ENCODE results near the gene GABRB3. TPM values are rescaled to one million over a fixed set of nuclear protein-coding genes. Genes with fewer than 3 reads are reported as not detected.

The GABRB3 gene
- total RNA-seq, 1 donor from 2014 or later: 3.0 TPM

- no peak for DNase-seq (ENCODE audit: low spot score)
- ATAC-seq: no peak
Observed at GRCh38 chr15:26682598-26683164, 90.2 kb downstream of the GABRB3 start.

GRCh38 chr15:26679927-26680326 is 92.9 kb downstream of the GABRB3 start:
- no peak for DNase-seq (ENCODE audit: low spot score)

GRCh38 chr15:26676115-26676514 is 96.8 kb downstream of the GABRB3 start:
- ATAC-seq: no peak
- no peak for DNase-seq (ENCODE audit: low spot score)

More at GRCh38 chr15:26679927-26680326, 92.9 kb downstream of the GABRB3 start:
- ATAC-seq: no peak

GRCh38 chr15:26674467-26674866 is 98.4 kb downstream of the GABRB3 start:
- no peak for ATAC-seq

GRCh38 chr15:26673445-26673844 is 99.4 kb downstream of the GABRB3 start:
- ATAC-seq: no peak
- no peak for DNase-seq (ENCODE audit: low spot score)

More at GRCh38 chr15:26674467-26674866, 98.4 kb downstream of the GABRB3 start:
- no peak for DNase-seq (ENCODE audit: low spot score)

DNA sequence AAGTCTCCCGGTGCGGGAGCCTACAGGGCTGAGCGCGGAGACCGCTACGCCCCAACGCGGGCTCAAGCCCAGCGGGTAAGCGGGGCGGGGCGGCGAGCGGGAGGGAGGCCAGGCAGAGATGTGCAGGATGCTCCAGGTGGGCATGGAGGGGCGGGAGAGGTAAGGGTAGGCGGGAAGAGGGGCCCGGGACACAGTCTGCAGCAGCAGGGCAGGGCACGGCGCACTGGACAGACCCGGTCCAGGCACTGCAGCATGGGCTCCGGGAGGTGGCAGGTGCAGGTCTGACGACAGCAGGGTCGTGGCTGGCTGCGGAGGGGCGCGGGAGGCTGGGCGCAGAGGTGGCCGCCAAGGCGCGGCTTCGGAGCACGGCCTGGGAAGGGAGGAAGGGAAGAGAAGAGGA is 102.8 kb downstream of the GABRB3 start:
- no peak for ATAC-seq

DNA sequence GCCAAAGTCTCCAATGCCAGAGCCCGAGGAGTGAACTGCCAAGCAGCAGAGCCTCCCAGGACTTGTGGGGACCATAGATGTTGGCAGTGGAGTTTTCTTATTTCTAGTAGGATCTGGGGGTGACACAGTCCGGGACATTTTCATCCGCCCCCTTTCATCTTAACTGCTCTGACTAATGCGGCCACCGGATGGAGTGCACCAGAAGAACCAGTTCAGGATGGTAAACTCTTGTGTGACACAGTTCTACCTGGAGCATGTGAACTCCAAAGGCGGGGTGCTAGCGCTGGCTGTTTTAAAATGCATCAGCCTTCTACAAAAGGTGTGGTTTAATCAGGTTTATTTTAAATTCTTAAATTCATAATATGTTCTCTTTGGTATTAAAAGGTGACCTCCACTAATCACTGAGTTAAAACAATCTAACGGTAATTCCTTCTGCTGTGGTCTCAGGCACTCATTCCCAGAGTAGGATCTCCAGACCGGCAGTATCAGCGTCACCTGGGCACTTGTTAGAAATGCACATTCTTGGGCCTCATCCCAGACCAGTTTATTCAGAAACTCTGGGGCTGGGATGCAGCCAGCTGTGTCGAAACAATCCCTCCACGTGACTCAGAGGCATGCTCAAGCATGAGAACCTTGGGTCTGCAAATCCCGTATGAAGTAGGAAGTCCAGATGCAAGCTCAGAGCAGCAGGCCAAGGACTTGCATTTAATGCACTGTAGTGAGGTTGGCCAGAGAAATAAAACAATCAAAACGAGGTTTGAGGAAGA is 105.5 kb downstream of the GABRB3 start:
- no peak for ATAC-seq

More for the DNA sequence above, 102.8 kb downstream of the GABRB3 start:
- DNase-seq (ENCODE audit: low spot score): no peak

GRCh38 chr15:26665957-26666791 is 106.7 kb downstream of the GABRB3 start:
- ATAC-seq: no peak
- no peak for DNase-seq (ENCODE audit: low spot score)

More for the DNA sequence above, 105.5 kb downstream of the GABRB3 start:
- DNase-seq (ENCODE audit: low spot score): no peak

GRCh38 chr15:26662283-26662682 is 110.6 kb downstream of the GABRB3 start:
- no peak for ATAC-seq
- no peak for DNase-seq (ENCODE audit: low spot score)

- DNase-seq (ENCODE audit: low spot score) (no peak), ATAC-seq (no peak)
Observed at GRCh38 chr15:26661748-26662147, 111.1 kb downstream of the GABRB3 start.

DNA sequence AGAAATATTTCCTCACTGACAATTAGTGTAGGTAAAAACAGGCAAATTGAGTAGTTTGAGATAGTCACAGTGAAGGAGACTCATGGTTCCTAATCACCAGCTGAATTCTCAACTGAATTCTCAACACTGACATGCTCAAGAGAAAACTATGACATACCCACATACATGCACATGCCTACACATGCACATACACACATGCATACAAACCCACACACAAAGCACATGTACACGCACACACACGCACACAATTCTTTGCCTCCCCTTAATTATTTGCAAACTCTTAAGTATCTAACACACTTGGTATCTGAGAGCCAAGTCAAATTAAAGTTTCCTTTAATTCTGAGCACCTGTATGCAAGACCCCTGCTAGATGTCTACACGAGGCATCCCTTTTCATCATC is 111.8 kb downstream of the GABRB3 start:
- ATAC-seq: no peak

GRCh38 chr15:26660241-26660640 is 112.6 kb downstream of the GABRB3 start:
- ATAC-seq: no peak
- DNase-seq (ENCODE audit: low spot score): no peak

More for the DNA sequence above, 111.8 kb downstream of the GABRB3 start:
- DNase-seq (ENCODE audit: low spot score): no peak

GRCh38 chr15:26658290-26658689 is 114.6 kb downstream of the GABRB3 start:
- ATAC-seq: no peak
- no peak for DNase-seq (ENCODE audit: low spot score)

DNA sequence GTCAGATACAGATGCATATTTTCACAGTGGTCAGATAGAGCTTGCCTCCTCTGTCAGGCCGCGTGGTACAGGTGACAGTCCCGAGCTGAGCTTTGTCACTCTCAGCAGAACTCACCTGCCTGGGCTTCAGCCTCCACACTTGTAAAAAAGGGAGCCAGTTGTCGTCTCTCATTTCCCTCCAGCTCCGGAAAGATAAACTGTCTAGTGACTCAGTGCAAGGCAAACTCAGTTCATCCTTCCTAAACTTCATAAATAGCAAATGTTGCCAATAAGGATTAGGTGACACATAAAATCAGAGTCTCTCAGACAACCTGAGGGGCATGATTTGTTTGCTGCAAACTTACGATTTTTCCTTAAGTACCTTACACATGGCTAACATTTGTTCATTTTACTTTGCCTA is 116.8 kb downstream of the GABRB3 start:
- no peak for ATAC-seq

DNA sequence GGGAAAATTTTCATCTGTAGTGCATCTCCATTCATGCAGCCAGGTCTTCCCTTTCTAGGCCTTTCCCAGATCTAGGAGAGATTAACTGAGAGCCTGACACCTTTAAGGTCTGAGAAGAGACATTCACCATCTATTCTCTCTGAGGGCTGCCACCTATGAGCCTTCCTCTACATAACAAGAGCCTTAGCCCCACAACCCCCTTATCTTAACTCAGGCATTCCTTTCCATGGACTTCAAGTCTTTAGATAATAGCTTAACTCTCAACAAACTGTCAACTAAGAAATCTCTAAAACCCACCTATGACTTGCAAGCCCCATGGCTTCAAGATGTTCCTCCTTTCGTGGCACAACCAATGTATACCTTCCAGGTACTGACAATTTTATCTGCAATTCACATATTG is 121.0 kb downstream of the GABRB3 start:
- no peak for DNase-seq (ENCODE audit: low spot score)
- ATAC-seq: no peak

More for the DNA sequence above, 116.8 kb downstream of the GABRB3 start:
- no peak for DNase-seq (ENCODE audit: low spot score)

GRCh38 chr15:26648676-26649075 is 124.2 kb downstream of the GABRB3 start:
- no peak for ATAC-seq

GRCh38 chr15:26644948-26645347 is 127.9 kb downstream of the GABRB3 start:
- no peak for ATAC-seq
- DNase-seq (ENCODE audit: low spot score): no peak

More at GRCh38 chr15:26648676-26649075, 124.2 kb downstream of the GABRB3 start:
- DNase-seq (ENCODE audit: low spot score): no peak

- no peak for DNase-seq (ENCODE audit: low spot score)
Observed at GRCh38 chr15:26641144-26641543, 131.7 kb downstream of the GABRB3 start.

DNA sequence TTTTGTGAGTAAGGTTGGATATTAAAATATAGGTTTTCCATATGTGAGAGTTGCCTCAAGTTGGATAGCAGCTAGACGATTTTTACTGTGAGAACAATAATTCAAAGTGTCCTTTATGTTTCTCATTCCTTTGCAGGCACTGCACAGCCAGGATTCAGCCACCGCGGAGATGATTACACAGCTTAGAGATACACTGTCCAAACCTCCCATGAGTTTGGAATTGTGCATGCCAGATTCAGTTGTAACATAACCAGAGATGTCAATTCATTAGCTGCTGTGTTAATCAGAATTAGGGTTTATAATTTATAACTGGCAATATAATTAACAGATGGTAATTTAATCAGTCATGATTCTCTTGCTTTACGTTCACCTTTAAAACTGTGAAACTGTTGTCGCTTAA is 132.3 kb downstream of the GABRB3 start:
- ATAC-seq: no peak
- no peak for DNase-seq (ENCODE audit: low spot score)

More at GRCh38 chr15:26641144-26641543, 131.7 kb downstream of the GABRB3 start:
- no peak for ATAC-seq

DNA sequence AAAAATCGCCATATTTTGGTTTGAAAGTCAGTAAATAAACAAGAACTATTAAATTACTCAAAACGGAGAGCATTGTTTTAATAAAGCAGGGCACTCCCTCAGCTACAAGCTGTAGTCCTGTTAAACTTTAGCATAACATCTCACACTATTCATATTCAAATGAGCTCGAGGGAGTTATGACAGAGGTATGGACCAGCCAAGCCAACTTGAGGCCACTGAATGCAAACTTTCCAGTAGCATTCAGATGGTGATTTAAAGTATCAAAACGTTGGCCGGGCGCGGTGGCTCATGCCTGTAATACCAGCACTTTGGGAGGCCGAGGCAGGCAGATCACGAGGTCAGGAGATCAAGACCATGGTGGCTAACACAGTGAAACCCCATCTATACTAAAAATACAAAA is 132.9 kb downstream of the GABRB3 start:
- ATAC-seq (no peak), DNase-seq (ENCODE audit: low spot score) (no peak)

GRCh38 chr15:26635614-26636013 is 137.3 kb downstream of the GABRB3 start:
- no peak for ATAC-seq
- DNase-seq (ENCODE audit: low spot score): no peak
